NB4 (cell line): ENCODE results near the gene BTBD16.

ENCODE experiments used
- DNase-seq: peaks from one replicate; pipeline ENCODE4 v3.0.0; 2010; ENCODE audit warnings: low read depth
- H3K4me3 ChIP-seq: one replicate; pipeline ENCODE4 v1.5.1; 2011; ENCODE audit warnings: mild to moderate bottlenecking, low read depth, low read length, moderate library complexity
- CTCF ChIP-seq: IDR thresholded peaks from one replicate; pipeline ENCODE4 v1.5.1; 2012; ENCODE audit warnings: low read depth, low read length
- MAX ChIP-seq: IDR thresholded peaks from 2 replicates; pipeline ENCODE4 v1.6.1; 2011; ENCODE audit warnings: low read depth, low read length
- MYC ChIP-seq: IDR thresholded peaks from 2 replicates; pipeline ENCODE4 v1.6.1; 2011; ENCODE audit warnings: low read depth, low read length
- POLR2A ChIP-seq: IDR thresholded peaks from 2 replicates; pipeline ENCODE4 v1.6.1; 2011; ENCODE audit warnings: mild to moderate bottlenecking; ENCODE audit not compliant: insufficient read length; ENCODE audit errors: extremely low read depth

Gene BTBD16

GRCh38 chr10:122273966-122274545 is 3.0 kb downstream of the BTBD16 start:
- no peak for DNase-seq

GRCh38 chr10:122276611-122277208 is 5.6 kb downstream of the BTBD16 start:
- TF ChIP-seq CTCF (no peak), MYC (no peak), POLR2A (no peak), MAX (no peak)
- no peak for DNase-seq
- no peak overlapping the region for H3K4me3 ChIP-seq

More at GRCh38 chr10:122273966-122274545, 3.0 kb downstream of the BTBD16 start:
- TF ChIP-seq CTCF (no peak), POLR2A (no peak), MYC (no peak), MAX (no peak)
- H3K4me3 ChIP-seq = no peak overlapping the region

- TF ChIP-seq POLR2A (no peak), MAX (no peak), MYC (no peak), CTCF (no peak)
- no peak overlapping the region for H3K4me3 ChIP-seq
- DNase-seq = no peak
Observed at GRCh38 chr10:122277526-122278136, 6.5 kb downstream of the BTBD16 start.

GRCh38 chr10:122279725-122280141 is 8.6 kb downstream of the BTBD16 start:
- peak; percentile 48 for DNase-seq
- TF ChIP-seq CTCF = peak; percentile 68
- no peak for TF ChIP-seq POLR2A
- no peak overlapping the region for H3K4me3 ChIP-seq

- DNase-seq = no peak
- no peak overlapping the region for H3K4me3 ChIP-seq
- no peak for TF ChIP-seq POLR2A
- TF ChIP-seq CTCF = no peak
- no peak for TF ChIP-seq MYC
- no peak for TF ChIP-seq MAX
Observed at GRCh38 chr10:122280156-122280555, 9.1 kb downstream of the BTBD16 start.
